HK-2 (cell line): ENCODE measurements around the gene PARK7.
A peak's percentile ranks its signal among the peaks of the same experiment; 100 is the strongest.
"Not testable (repeated sequence)": the region's sequence is repeated elsewhere in the genome, so short reads cannot be mapped to it uniquely, and the experiment has no call there.

ENCODE experiments used
- DNase-seq: peaks from one replicate; pipeline ENCODE4 v3.0.0-alpha.2; 2018; ENCODE audit not compliant: unreplicated experiment

The PARK7 gene

GRCh38 chr1:7943251-7943650 lies 18.3 kb upstream of the PARK7 start:
- DNase-seq: no peak

- DNase-seq: peak; percentile 31
Measured at GRCh38 chr1:7948960-7949359, 12.6 kb upstream of the PARK7 start.

- not testable (repeated sequence) for DNase-seq
Measured at GRCh38 chr1:7952791-7953190, 8.7 kb upstream of the PARK7 start.

- peak; percentile 94 for DNase-seq
Measured at GRCh38 chr1:7953850-7954609, 7.5 kb upstream of the PARK7 start.

- DNase-seq: no peak
Measured at GRCh38 chr1:7954683-7955082, 6.8 kb upstream of the PARK7 start.

GRCh38 chr1:7956218-7957032 lies 5.1 kb upstream of the PARK7 start:
- no peak for DNase-seq

GRCh38 chr1:7960165-7960564 lies 1.3 kb upstream of the PARK7 start:
- no peak for DNase-seq

- no peak for DNase-seq
Measured at GRCh38 chr1:7960867-7961215, 670 bp upstream of the PARK7 start.

GRCh38 chr1:7962014-7962335 lies 464 bp downstream of the PARK7 start:
- DNase-seq: no peak

- DNase-seq: no peak
Measured at GRCh38 chr1:7962636-7963377, 1.3 kb downstream of the PARK7 start.

GRCh38 chr1:7963378-7963730 lies 1.8 kb downstream of the PARK7 start:
- not testable (repeated sequence) for DNase-seq

- not testable (repeated sequence) for DNase-seq
Measured at GRCh38 chr1:7963841-7964240, 2.3 kb downstream of the PARK7 start.

- DNase-seq: no peak
Measured at GRCh38 chr1:7964476-7964875, 3.0 kb downstream of the PARK7 start.

- no peak for DNase-seq
Measured at GRCh38 chr1:7967196-7967595, 5.7 kb downstream of the PARK7 start.

GRCh38 chr1:7967651-7968050 lies 6.1 kb downstream of the PARK7 start:
- DNase-seq: no peak

GRCh38 chr1:7970246-7970645 lies 8.7 kb downstream of the PARK7 start:
- DNase-seq: no peak

GRCh38 chr1:7971024-7971423 lies 9.5 kb downstream of the PARK7 start:
- DNase-seq: no peak

GRCh38 chr1:7972285-7972684 lies 10.8 kb downstream of the PARK7 start:
- no peak for DNase-seq

- no peak for DNase-seq
Measured at GRCh38 chr1:7973086-7973485, 11.6 kb downstream of the PARK7 start.

GRCh38 chr1:7975212-7975865 lies 13.8 kb downstream of the PARK7 start:
- peak; percentile 76 for DNase-seq

GRCh38 chr1:7980984-7981383 lies 19.5 kb downstream of the PARK7 start:
- no peak for DNase-seq

GRCh38 chr1:7983086-7983778 lies 21.7 kb downstream of the PARK7 start:
- DNase-seq: no peak
